ENCODE measurements around the gene KMT2B.

The KMT2B gene

DNA sequence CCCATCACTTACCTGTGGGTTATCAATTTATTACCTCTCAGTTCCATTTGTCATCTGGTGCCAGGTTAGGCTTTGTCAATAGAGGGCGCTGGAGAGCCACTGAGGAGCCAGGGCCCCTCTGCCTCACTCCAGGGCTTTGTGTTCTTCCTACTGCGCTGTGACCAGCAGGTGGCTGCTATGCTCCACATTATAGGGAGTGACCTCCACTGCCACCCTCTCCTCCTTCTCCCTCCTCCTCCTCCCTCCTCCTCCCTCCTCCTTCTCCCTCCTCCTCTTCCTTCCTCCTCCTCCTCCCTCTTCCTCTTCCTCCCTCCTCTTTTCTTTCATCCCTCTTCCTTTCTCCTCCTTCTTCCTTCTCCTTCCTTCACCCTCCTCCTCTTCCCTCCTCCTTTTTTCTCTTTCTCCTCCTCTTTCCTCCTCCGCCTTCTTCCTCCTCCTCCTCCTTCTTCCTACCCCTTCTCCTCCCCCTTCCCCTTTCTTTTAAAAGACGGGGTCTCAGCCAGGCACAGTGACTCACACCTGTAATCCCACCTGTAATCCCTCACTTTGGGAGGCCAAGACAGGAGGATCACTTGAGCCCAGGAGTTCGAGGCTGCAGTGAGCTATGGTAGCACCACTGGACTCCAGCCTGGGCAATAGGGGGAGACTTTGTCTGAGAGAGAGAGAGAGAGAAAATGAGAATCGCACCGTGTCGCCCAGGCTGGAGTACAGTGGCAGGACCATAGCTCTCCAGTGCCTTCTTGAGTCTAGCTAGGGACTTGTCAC, 23.8 kb upstream of the KMT2B start (continued):
- TF ChIP-seq ZNF423 (tag by site-specific recombination; IDR thresholded peaks at IDR 0.05): peak; percentile 65; the same call in 1 of the 2 replicates
- TF ChIP-seq, protein P1, sequence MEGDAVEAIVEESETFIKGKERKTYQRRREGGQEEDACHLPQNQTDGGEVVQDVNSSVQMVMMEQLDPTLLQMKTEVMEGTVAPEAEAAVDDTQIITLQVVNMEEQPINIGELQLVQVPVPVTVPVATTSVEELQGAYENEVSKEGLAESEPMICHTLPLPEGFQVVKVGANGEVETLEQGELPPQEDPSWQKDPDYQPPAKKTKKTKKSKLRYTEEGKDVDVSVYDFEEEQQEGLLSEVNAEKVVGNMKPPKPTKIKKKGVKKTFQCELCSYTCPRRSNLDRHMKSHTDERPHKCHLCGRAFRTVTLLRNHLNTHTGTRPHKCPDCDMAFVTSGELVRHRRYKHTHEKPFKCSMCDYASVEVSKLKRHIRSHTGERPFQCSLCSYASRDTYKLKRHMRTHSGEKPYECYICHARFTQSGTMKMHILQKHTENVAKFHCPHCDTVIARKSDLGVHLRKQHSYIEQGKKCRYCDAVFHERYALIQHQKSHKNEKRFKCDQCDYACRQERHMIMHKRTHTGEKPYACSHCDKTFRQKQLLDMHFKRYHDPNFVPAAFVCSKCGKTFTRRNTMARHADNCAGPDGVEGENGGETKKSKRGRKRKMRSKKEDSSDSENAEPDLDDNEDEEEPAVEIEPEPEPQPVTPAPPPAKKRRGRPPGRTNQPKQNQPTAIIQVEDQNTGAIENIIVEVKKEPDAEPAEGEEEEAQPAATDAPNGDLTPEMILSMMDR (tag by site-specific recombination; IDR thresholded peaks at IDR 0.05): peak; percentile 100
- no peak for TF ChIP-seq ZNF184 (tag by site-specific recombination; IDR thresholded peaks at IDR 0.05)
- no peak for TF ChIP-seq ZFP41 (tag by site-specific recombination; IDR thresholded peaks at IDR 0.05; ENCODE audit: borderline replicate concordance)
- no peak for TF ChIP-seq ZNF510 (tag by site-specific recombination; IDR thresholded peaks at IDR 0.05; ENCODE audit: insufficient replicate concordance)
- TF ChIP-seq ZBTB21 (tag by site-specific recombination; IDR thresholded peaks at IDR 0.05): peak; percentile 36; the same call in 1 of the 2 replicates
- no peak for TF ChIP-seq HOXC10 (CRISPR knock-in tag; IDR thresholded peaks at IDR 0.05)
- no peak for TF ChIP-seq ZNF404 (tag by site-specific recombination; IDR thresholded peaks at IDR 0.05)
- TF ChIP-seq, protein P2, sequence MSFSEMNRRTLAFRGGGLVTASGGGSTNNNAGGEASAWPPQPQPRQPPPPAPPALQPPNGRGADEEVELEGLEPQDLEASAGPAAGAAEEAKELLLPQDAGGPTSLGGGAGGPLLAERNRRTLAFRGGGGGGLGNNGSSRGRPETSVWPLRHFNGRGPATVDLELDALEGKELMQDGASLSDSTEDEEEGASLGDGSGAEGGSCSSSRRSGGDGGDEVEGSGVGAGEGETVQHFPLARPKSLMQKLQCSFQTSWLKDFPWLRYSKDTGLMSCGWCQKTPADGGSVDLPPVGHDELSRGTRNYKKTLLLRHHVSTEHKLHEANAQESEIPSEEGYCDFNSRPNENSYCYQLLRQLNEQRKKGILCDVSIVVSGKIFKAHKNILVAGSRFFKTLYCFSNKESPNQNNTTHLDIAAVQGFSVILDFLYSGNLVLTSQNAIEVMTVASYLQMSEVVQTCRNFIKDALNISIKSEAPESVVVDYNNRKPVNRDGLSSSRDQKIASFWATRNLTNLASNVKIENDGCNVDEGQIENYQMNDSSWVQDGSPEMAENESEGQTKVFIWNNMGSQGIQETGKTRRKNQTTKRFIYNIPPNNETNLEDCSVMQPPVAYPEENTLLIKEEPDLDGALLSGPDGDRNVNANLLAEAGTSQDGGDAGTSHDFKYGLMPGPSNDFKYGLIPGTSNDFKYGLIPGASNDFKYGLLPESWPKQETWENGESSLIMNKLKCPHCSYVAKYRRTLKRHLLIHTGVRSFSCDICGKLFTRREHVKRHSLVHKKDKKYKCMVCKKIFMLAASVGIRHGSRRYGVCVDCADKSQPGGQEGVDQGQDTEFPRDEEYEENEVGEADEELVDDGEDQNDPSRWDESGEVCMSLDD (tag by site-specific recombination; IDR thresholded peaks at IDR 0.05): 0 out of 2 replicates have a peak, but pooled peaks have one; percentile 59
- TF ChIP-seq ZNF514 (tag by site-specific recombination; IDR thresholded peaks at IDR 0.05): peak; percentile 81; the same call in 1 of the 2 replicates
- TF ChIP-seq BCL11B (tag by site-specific recombination; IDR thresholded peaks at IDR 0.05; ENCODE audit: low read depth): peak; percentile 89
- TF ChIP-seq BCL11A (tag by site-specific recombination; IDR thresholded peaks at IDR 0.05; ENCODE audit: low read depth): peak; percentile 92
- peak; percentile 67 for TF ChIP-seq ZXDB (tag by site-specific recombination; IDR thresholded peaks at IDR 0.05)
- no peak; the same call in none of the 2 replicates for TF ChIP-seq ZNF843 (tag by site-specific recombination; IDR thresholded peaks at IDR 0.05)
- peak; percentile 97 for TF ChIP-seq ZFP37 (tag by site-specific recombination; IDR thresholded peaks at IDR 0.05)
- no peak; the same call in 1 of the 2 replicates for TF ChIP-seq ZNF175 (tag by site-specific recombination; IDR thresholded peaks at IDR 0.05)
- peak; percentile 81 for TF ChIP-seq KLF7 (tag by site-specific recombination; IDR thresholded peaks at IDR 0.05; ENCODE audit: borderline replicate concordance)
- TF ChIP-seq, protein P3, sequence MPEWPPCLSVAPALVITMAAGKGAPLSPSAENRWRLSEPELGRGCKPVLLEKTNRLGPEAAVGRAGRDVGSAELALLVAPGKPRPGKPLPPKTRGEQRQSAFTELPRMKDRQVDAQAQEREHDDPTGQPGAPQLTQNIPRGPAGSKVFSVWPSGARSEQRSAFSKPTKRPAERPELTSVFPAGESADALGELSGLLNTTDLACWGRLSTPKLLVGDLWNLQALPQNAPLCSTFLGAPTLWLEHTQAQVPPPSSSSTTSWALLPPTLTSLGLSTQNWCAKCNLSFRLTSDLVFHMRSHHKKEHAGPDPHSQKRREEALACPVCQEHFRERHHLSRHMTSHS (tag by site-specific recombination; IDR thresholded peaks at IDR 0.05): peak; percentile 28; the same call in 1 of the 2 replicates
- no peak for TF ChIP-seq ZNF274 (IDR thresholded peaks at IDR 0.05; ENCODE audit: low read length)
- 0 out of 2 replicates have a peak, but pooled peaks have one; percentile 15 for TF ChIP-seq ZNF274 (tag by site-specific recombination; IDR thresholded peaks at IDR 0.05; ENCODE audit: borderline replicate concordance)
- TF ChIP-seq, protein P4, sequence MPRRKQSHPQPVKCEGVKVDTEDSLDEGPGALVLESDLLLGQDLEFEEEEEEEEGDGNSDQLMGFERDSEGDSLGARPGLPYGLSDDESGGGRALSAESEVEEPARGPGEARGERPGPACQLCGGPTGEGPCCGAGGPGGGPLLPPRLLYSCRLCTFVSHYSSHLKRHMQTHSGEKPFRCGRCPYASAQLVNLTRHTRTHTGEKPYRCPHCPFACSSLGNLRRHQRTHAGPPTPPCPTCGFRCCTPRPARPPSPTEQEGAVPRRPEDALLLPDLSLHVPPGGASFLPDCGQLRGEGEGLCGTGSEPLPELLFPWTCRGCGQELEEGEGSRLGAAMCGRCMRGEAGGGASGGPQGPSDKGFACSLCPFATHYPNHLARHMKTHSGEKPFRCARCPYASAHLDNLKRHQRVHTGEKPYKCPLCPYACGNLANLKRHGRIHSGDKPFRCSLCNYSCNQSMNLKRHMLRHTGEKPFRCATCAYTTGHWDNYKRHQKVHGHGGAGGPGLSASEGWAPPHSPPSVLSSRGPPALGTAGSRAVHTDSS (tag by site-specific recombination; IDR thresholded peaks at IDR 0.05): peak; percentile 98
- TF ChIP-seq SP3 (tag by site-specific recombination; IDR thresholded peaks at IDR 0.05): peak; percentile 95
- TF ChIP-seq, protein P5, sequence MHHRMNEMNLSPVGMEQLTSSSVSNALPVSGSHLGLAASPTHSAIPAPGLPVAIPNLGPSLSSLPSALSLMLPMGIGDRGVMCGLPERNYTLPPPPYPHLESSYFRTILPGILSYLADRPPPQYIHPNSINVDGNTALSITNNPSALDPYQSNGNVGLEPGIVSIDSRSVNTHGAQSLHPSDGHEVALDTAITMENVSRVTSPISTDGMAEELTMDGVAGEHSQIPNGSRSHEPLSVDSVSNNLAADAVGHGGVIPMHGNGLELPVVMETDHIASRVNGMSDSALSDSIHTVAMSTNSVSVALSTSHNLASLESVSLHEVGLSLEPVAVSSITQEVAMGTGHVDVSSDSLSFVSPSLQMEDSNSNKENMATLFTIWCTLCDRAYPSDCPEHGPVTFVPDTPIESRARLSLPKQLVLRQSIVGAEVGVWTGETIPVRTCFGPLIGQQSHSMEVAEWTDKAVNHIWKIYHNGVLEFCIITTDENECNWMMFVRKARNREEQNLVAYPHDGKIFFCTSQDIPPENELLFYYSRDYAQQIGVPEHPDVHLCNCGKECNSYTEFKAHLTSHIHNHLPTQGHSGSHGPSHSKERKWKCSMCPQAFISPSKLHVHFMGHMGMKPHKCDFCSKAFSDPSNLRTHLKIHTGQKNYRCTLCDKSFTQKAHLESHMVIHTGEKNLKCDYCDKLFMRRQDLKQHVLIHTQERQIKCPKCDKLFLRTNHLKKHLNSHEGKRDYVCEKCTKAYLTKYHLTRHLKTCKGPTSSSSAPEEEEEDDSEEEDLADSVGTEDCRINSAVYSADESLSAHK (tag by site-specific recombination; IDR thresholded peaks at IDR 0.05): peak; percentile 73; the same call in 1 of the 2 replicates
- TF ChIP-seq, protein P6, sequence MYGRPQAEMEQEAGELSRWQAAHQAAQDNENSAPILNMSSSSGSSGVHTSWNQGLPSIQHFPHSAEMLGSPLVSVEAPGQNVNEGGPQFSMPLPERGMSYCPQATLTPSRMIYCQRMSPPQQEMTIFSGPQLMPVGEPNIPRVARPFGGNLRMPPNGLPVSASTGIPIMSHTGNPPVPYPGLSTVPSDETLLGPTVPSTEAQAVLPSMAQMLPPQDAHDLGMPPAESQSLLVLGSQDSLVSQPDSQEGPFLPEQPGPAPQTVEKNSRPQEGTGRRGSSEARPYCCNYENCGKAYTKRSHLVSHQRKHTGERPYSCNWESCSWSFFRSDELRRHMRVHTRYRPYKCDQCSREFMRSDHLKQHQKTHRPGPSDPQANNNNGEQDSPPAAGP (tag by site-specific recombination; IDR thresholded peaks at IDR 0.05): peak; percentile 93
- peak; percentile 85 for TF ChIP-seq ZNF391 (tag by site-specific recombination; IDR thresholded peaks at IDR 0.05; ENCODE audit: borderline replicate concordance, low read depth)
- TF ChIP-seq SCRT2 (tag by site-specific recombination; IDR thresholded peaks at IDR 0.05): peak; percentile 93
